ENCODE results near the gene FAF2.

DNA sequence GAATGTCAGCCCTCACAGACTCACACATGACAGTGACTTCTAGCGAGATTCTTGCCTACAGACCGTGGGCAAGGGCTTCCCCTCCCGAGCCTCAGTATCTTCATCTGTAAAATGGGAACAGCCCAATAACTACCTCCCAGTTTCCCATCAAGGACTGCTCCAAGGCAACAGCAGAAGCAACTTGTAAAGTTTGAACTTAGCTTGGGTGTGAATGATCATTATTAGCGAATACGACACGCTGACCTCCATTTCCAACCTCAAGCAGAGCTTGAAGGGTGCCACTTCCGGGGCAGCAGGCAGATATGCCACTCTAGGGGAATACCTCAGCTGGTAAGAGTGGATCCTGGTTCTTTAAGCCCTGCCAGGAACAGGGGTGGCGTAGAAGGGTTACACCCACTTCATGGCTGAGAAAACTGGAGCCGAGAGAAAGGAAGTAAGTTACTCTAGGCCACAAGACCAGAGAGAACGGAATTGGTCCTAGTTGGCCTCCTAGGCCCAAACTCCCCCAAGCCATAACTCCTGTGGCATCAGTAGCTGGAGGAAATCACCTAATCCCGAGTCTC lies 87.0 kb downstream of the FAF2 start:
- TF ChIP-seq ZSCAN29 (IDR thresholded peaks at IDR 0.05), result no peak
- TF ChIP-seq POLR2AphosphoS5 (IDR thresholded peaks at IDR 0.05; ENCODE audit: low read length), result peak; percentile 82
- no peak for TF ChIP-seq CTCF (IDR thresholded peaks at IDR 0.05 in 2 of 3, conservative IDR thresholded peaks at IDR 0.05 in 1 of 3; ENCODE audit: control insufficient read depth in 2 of 3, extremely low read depth in 1 of 3, insufficient read depth in 1 of 3, low read depth in 3 of 3, low read length in 3 of 3)
- TF ChIP-seq SIX5 (IDR thresholded peaks at IDR 0.05; ENCODE audit: low read depth, low read length, severe bottlenecking), result no peak

Data from GM12878 (cell line).